ENCODE measurements around the gene ITPA. TPM values are rescaled to one million over a fixed set of nuclear protein-coding genes. Genes with fewer than 3 reads are reported as not detected.
"Not testable (repeated sequence)": the region's sequence is repeated elsewhere in the genome, so short reads cannot be mapped to it uniquely, and the experiment has no call there.

Gene ITPA
- total RNA-seq, 1 donor from 2014 or later = 69.3 TPM

GRCh38 chr20:3195590-3196237 is 13.6 kb upstream of the ITPA start:
- intact Hi-C loops (cut with micrococcal nuclease) = no loop called here

GRCh38 chr20:3199206-3199605 is 10.1 kb upstream of the ITPA start:
- intact Hi-C loops (cut with micrococcal nuclease) = no loop called here

- intact Hi-C loops (cut with micrococcal nuclease) = loop anchor here (5.0 to 10.0 kb wide), 3 partner anchors 83 to 695 kb away; partner anchors contain the start of genes ATRN and ZNF343
These were observed 9.1 kb upstream of the ITPA start for GRCh38 chr20:3199976-3200755.

- intact Hi-C loops (cut with micrococcal nuclease) = loop anchor here (1.0 to 10.0 kb wide), 4 partner anchors 86 to 698 kb away; partner anchors contain the start of genes ATRN and ZNF343
These were observed 6.4 kb upstream of the ITPA start for GRCh38 chr20:3202965-3203314.

- intact Hi-C loops (cut with micrococcal nuclease) = loop anchor here (1.0 to 10.0 kb wide), 9 partner anchors 30 to 699 kb away; partner anchors contain the start of genes ATRN, LZTS3 and ZNF343
These were observed 5.8 kb upstream of the ITPA start for GRCh38 chr20:3203315-3204123.

- intact Hi-C loops (cut with micrococcal nuclease) = loop anchor here (1.0 to 10.0 kb wide), 8 partner anchors 31 to 699 kb away; partner anchors contain the start of genes ATRN, LZTS3 and ZNF343
These were observed 5.0 kb upstream of the ITPA start, which contains the start of gene DDRGK1 for GRCh38 chr20:3204124-3204794. Gene DDRGK1, minus strand, starts transcription at chr20:3204682. Its CDS starts 55 bp downstream, at chr20:3204627.

- intact Hi-C loops (cut with micrococcal nuclease) = loop anchor here (1.0 to 10.0 kb wide), 5 partner anchors 14 to 704 kb away; partner anchors contain the start of genes LZTS3 and ZNF343
These were observed 477 bp upstream of the ITPA start for GRCh38 chr20:3208786-3209256.

GRCh38 chr20:3209946-3210317 is 634 bp downstream of the ITPA start:
- intact Hi-C loops (cut with micrococcal nuclease) = loop anchor here (1.0 to 10.0 kb wide), 5 partner anchors 13 to 705 kb away; partner anchors contain the start of genes LZTS3 and ZNF343

- intact Hi-C loops (cut with micrococcal nuclease) = no loop called here
These were observed 1.0 kb downstream of the ITPA start for GRCh38 chr20:3210346-3210745.

GRCh38 chr20:3213226-3213625 is 3.9 kb downstream of the ITPA start:
- intact Hi-C loops (cut with micrococcal nuclease) = no loop called here

GRCh38 chr20:3215359-3215917 is 6.1 kb downstream of the ITPA start:
- intact Hi-C loops (cut with micrococcal nuclease) = not testable (repeated sequence)

GRCh38 chr20:3218307-3218988 is 9.2 kb downstream of the ITPA start:
- intact Hi-C loops (cut with micrococcal nuclease) = loop anchor here (1.0 to 2.0 kb wide), 6 partner anchors 20 to 252 kb away; partner anchors contain the start of gene ATRN

GRCh38 chr20:3221398-3222226 is 12.3 kb downstream of the ITPA start:
- intact Hi-C loops (cut with micrococcal nuclease) = loop anchor here (2.0 kb wide), 1 partner anchor 13 kb away; the partner anchor contains the start of gene ITPA

- intact Hi-C loops (cut with micrococcal nuclease) = loop anchor here (2.0 kb wide), 1 partner anchor 14 kb away; the partner anchor contains the start of gene ITPA
These were observed 13.6 kb downstream of the ITPA start for GRCh38 chr20:3222635-3223600.

- intact Hi-C loops (cut with micrococcal nuclease) = loop anchor here (2.0 kb wide), 1 partner anchor 15 kb away; the partner anchor contains the start of gene ITPA
These were observed 14.3 kb downstream of the ITPA start for GRCh38 chr20:3223651-3223993.

GRCh38 chr20:3223994-3224680 is 14.8 kb downstream of the ITPA start:
- intact Hi-C loops (cut with micrococcal nuclease) = loop anchor here (2.0 kb wide), 1 partner anchor 15 kb away; the partner anchor contains the start of gene ITPA
